22Rv1 (cell line): Measurements from ENCODE around the gene TBC1D22A.

ENCODE experiments used
- H3K27ac ChIP-seq: fragments of 450-650 bp; 2 replicates; pipeline ENCODE4 v1.5.1; 2017
- CTCF ChIP-seq: fragments of 450-650 bp; IDR thresholded peaks from 2 replicates; pipeline ENCODE4 v1.5.1; 2017; ENCODE audit warnings: mild to moderate bottlenecking
- ZFX ChIP-seq: fragments of 450-650 bp; IDR thresholded peaks from 2 replicates; pipeline ENCODE4 v1.6.1; 2017; ENCODE audit warnings: antibody characterized with exemption, borderline replicate concordance

The TBC1D22A gene

GRCh38 chr22:46906326-46907045 is 144.0 kb downstream of the TBC1D22A start:
- no peak for TF ChIP-seq CTCF
- TF ChIP-seq ZFX: no peak
- H3K27ac ChIP-seq: no peak overlapping the region

- no peak for TF ChIP-seq CTCF
- TF ChIP-seq ZFX: no peak
- H3K27ac ChIP-seq: no peak overlapping the region
Measured at GRCh38 chr22:46907241-46908215, 145.1 kb downstream of the TBC1D22A start.

- TF ChIP-seq CTCF (no peak), ZFX (no peak)
- H3K27ac ChIP-seq: no peak overlapping the region
Measured at GRCh38 chr22:46908641-46909107, 146.2 kb downstream of the TBC1D22A start.

- TF ChIP-seq CTCF (no peak), ZFX (no peak)
- no peak overlapping the region for H3K27ac ChIP-seq
Measured at GRCh38 chr22:46909237-46910030, 147.0 kb downstream of the TBC1D22A start.

GRCh38 chr22:46910624-46911023 is 148.2 kb downstream of the TBC1D22A start:
- no peak overlapping the region for H3K27ac ChIP-seq
- TF ChIP-seq CTCF (no peak), ZFX (no peak)

GRCh38 chr22:46911346-46911745 is 148.9 kb downstream of the TBC1D22A start:
- TF ChIP-seq CTCF (no peak), ZFX (no peak)
- H3K27ac ChIP-seq: no peak overlapping the region
